Spleen (tissue), 7 donors: Measurements from ENCODE around the gene P2RY6.

Experiments used
- POLR2A ChIP-seq, 3 donors: fragments of 450-650 bp; IDR thresholded peaks; one replicate each; pipeline ENCODE4 v1.5.1; 2017; ENCODE audit warnings: antibody characterized with exemption in 3 of 3, mild to moderate bottlenecking in 1 of 3
- TF ChIP-seq, protein P1 (sequence below), 11 experiments: fragments of 200-600 bp in 7 of 11; fragments of 450-650 bp in 4 of 11; sonication (generic) in 4 of 11; IDR thresholded peaks in 8 of 11; conservative IDR thresholded peaks in 3 of 11; 1 replicate in 7 of 11; 2 replicates in 4 of 11; pipeline versions ENCODE4 v1.4.0 to v1.8.0; 2016 to 2021; ENCODE audit warnings: antibody characterized with exemption in 11 of 11, inconsistent platforms in 4 of 11, mild to moderate bottlenecking in 1 of 11
- donor health status: DM: no; HTN: no; CAD: no; lungs with moderate emphysema.
- donor health status: DM: no; HTN: no; CAD: no.
- donor health status: DM: no; HTN: no; CAD: no.

DNA sequence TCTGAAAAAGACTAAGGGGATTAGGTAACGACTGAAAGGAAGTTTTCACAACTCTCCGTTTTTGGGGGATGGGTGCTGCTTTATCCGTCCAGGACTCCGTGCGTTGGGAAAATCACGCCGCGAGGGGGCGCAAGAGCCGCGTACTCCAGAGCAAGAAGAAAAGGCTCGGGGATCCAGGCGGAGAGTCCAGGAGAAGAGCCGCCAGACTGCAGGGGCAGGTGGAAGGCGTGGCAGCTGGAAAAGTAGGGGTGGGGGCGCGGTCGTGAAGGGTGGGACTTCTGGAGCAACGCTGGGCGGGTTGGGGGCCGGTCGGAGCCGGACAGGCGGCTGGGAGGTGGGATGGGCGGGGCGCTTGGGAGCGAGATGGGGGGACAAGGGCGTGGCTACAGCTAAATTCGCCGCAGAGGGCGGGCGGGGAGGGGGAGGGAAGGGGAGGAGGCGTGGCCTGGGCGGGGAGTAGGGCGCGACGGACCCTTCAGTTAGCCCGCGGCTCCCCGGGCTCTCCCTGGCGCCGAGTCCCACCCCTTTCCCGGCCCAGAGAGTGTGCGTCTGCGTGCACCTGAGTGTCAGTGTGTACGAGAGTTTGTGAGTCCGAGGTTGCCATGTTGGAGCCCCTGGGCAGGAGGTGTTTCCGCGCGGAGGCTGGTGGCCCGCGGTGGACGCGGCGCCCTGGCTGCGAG lies 35.3 kb downstream of the P2RY6 start:
- no peak for TF ChIP-seq POLR2A (IDR thresholded peaks at IDR 0.05)
- TF ChIP-seq, protein P1, sequence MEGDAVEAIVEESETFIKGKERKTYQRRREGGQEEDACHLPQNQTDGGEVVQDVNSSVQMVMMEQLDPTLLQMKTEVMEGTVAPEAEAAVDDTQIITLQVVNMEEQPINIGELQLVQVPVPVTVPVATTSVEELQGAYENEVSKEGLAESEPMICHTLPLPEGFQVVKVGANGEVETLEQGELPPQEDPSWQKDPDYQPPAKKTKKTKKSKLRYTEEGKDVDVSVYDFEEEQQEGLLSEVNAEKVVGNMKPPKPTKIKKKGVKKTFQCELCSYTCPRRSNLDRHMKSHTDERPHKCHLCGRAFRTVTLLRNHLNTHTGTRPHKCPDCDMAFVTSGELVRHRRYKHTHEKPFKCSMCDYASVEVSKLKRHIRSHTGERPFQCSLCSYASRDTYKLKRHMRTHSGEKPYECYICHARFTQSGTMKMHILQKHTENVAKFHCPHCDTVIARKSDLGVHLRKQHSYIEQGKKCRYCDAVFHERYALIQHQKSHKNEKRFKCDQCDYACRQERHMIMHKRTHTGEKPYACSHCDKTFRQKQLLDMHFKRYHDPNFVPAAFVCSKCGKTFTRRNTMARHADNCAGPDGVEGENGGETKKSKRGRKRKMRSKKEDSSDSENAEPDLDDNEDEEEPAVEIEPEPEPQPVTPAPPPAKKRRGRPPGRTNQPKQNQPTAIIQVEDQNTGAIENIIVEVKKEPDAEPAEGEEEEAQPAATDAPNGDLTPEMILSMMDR (IDR thresholded peaks at IDR 0.05 in 8 of 11, conservative IDR thresholded peaks at IDR 0.05 in 3 of 11) = peak; percentile 78 to 93 (median 85)
